HL-60 (cell line): ENCODE measurements around the gene ATP6V1F.

Experiments used
- DNase-seq, 2 experiments: peaks; one replicate each; pipeline ENCODE4 v3.0.0-alpha.2; 2010 to 2020; ENCODE audit warnings: low read depth in 1 of 2, low spot score in 1 of 2
- H3K27ac ChIP-seq: fragments of 250-450 bp; sonication (Bioruptor Pico); replicated peaks from 2 replicates; pipeline ENCODE4 v1.5.1; 2020; ENCODE audit warnings: mild to moderate bottlenecking, moderate library complexity
- H3K27me3 ChIP-seq: fragments of 250-450 bp; sonication (Bioruptor Pico); 2 replicates; pipeline ENCODE4 v1.5.1; 2021; ENCODE audit warnings: mild to moderate bottlenecking, moderate library complexity; ENCODE audit not compliant: insufficient read depth, poor library complexity, severe bottlenecking
- H3K4me3 ChIP-seq: replicated peaks from 2 replicates; pipeline ENCODE4 v1.5.1; 2011; ENCODE audit warnings: mild to moderate bottlenecking, control low read depth, low read length; ENCODE audit not compliant: insufficient read depth
- CTCF ChIP-seq: IDR thresholded peaks from one replicate; pipeline ENCODE4 v1.5.1; 2011; ENCODE audit warnings: low read length, control low read depth, inconsistent platforms; ENCODE audit not compliant: insufficient read depth
- GABPA ChIP-seq: IDR thresholded peaks from 2 replicates; pipeline ENCODE4 v1.6.1; 2012; ENCODE audit warnings: low read depth
- POLR2AphosphoS5 ChIP-seq: IDR thresholded peaks from 2 replicates; pipeline ENCODE4 v1.6.1; 2012; ENCODE audit warnings: low read depth
- SPI1 ChIP-seq: IDR thresholded peaks from 2 replicates; pipeline ENCODE4 v1.6.1; 2012; ENCODE audit warnings: low read depth, mild to moderate bottlenecking, borderline replicate concordance
- TF ChIP-seq, protein P1 (sequence below): IDR thresholded peaks from 2 replicates; pipeline ENCODE4 v1.6.1; 2012; ENCODE audit warnings: low read depth; ENCODE audit not compliant: insufficient replicate concordance

Gene ATP6V1F

GRCh38 chr7:128846781-128847444, 15.7 kb upstream of the ATP6V1F start:
- TF ChIP-seq POLR2AphosphoS5 (no peak), SPI1 (no peak), GABPA (no peak), CTCF (no peak)
- TF ChIP-seq, protein P1, sequence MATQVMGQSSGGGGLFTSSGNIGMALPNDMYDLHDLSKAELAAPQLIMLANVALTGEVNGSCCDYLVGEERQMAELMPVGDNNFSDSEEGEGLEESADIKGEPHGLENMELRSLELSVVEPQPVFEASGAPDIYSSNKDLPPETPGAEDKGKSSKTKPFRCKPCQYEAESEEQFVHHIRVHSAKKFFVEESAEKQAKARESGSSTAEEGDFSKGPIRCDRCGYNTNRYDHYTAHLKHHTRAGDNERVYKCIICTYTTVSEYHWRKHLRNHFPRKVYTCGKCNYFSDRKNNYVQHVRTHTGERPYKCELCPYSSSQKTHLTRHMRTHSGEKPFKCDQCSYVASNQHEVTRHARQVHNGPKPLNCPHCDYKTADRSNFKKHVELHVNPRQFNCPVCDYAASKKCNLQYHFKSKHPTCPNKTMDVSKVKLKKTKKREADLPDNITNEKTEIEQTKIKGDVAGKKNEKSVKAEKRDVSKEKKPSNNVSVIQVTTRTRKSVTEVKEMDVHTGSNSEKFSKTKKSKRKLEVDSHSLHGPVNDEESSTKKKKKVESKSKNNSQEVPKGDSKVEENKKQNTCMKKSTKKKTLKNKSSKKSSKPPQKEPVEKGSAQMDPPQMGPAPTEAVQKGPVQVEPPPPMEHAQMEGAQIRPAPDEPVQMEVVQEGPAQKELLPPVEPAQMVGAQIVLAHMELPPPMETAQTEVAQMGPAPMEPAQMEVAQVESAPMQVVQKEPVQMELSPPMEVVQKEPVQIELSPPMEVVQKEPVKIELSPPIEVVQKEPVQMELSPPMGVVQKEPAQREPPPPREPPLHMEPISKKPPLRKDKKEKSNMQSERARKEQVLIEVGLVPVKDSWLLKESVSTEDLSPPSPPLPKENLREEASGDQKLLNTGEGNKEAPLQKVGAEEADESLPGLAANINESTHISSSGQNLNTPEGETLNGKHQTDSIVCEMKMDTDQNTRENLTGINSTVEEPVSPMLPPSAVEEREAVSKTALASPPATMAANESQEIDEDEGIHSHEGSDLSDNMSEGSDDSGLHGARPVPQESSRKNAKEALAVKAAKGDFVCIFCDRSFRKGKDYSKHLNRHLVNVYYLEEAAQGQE = no peak
- DNase-seq = no peak
- Histone ChIP-seq H3K27ac (no peak overlapping the region), H3K27me3 (no peaks in the 10 kb centered on the region), H3K4me3 (no peak overlapping the region)

DNA sequence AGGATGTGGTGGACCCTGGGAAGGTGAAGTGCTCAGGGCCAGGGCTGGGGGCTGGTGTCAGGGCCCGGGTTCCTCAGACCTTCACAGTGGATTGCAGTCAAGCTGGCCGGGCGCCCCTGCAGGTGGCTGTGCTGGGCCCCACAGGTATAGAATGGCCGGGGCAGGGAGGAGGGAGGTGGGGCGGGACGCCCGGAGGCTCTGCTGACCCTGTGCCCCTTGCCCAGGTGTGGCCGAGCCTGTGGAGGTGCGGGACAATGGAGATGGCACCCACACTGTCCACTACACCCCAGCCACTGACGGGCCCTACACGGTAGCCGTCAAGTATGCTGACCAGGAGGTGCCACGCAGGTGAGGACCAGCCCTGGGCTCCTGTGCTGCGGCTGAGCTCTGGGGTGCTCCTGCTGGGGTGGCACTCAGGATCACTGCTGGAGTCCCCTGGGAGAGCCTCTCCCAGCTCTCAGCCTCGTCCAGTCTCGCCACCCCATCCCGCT, 14.9 kb upstream of the ATP6V1F start:
- TF ChIP-seq GABPA = no peak
- no peaks in the 10 kb centered on the region for H3K27me3 ChIP-seq
- no peak overlapping the region for H3K27ac ChIP-seq
- H3K4me3 ChIP-seq = no peak overlapping the region
- no peak for DNase-seq

GRCh38 chr7:128848289-128849155, 14.1 kb upstream of the ATP6V1F start:
- TF ChIP-seq SPI1 (no peak), POLR2AphosphoS5 (no peak), CTCF (no peak), GABPA (no peak)
- TF ChIP-seq, protein P1 = no peak

DNA sequence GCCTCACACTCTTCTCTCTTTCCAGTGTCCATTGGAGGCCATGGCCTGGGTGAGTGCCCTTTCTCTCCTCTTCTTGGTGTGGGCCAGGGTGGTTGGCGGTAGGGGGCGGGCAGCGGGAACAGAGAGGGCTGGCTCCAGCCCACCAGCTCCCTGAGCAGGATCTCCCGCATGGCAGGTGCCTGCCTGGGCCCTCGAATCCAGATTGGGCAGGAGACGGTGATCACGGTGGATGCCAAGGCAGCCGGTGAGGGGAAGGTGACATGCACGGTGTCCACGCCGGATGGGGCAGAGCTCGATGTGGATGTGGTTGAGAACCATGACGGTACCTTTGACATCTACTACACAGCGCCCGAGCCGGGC, 13.5 kb upstream of the ATP6V1F start:
- DNase-seq = no peak
- Histone ChIP-seq H3K27ac (no peak overlapping the region), H3K4me3 (no peak overlapping the region), H3K27me3 (peaks cover 12% of the 10 kb centered on the region)
- no peak for TF ChIP-seq SPI1
- TF ChIP-seq GABPA = no peak
- TF ChIP-seq POLR2AphosphoS5 = no peak
- TF ChIP-seq, protein P1 = no peak
- TF ChIP-seq CTCF = no peak

More at GRCh38 chr7:128848289-128849155, 14.1 kb upstream of the ATP6V1F start:
- peaks cover 6% of the 10 kb centered on the region for H3K27me3 ChIP-seq
- H3K27ac ChIP-seq = no peak overlapping the region
- H3K4me3 ChIP-seq = no peak overlapping the region
- no peak for DNase-seq
